Right cardiac atrium (tissue), 5 donors: ENCODE data around the gene EMX1. TPM values are rescaled to one million over a fixed set of nuclear protein-coding genes. Genes with fewer than 3 reads are reported as not detected.
"Not testable (repeated sequence)": the region's sequence is repeated elsewhere in the genome, so short reads cannot be mapped to it uniquely, and the experiment has no call there.

ENCODE experiments used
- ATAC-seq, 2 donors: fragments of 200-7000 bp; cut with Tn5 transposase; one replicate each; pipeline versions ENCODE4 v1.8.0 to v1.9.1; 2020; ENCODE audit warnings: moderate library complexity in 2 of 2, mild to moderate bottlenecking in 1 of 2
- DNase-seq, 3 donors: peaks; one replicate each; pipeline ENCODE4 v3.0.0-alpha.2; 2020
- H3K27ac ChIP-seq: one replicate; pipeline ENCODE4 v1.5.1; 2013; ENCODE audit warnings: mild to moderate bottlenecking, low read length, control low read depth, moderate library complexity
- H3K27me3 ChIP-seq: one replicate; pipeline ENCODE4 v1.6.1; 2013; ENCODE audit not compliant: control insufficient read depth, insufficient read depth
- H3K4me1 ChIP-seq: one replicate; pipeline ENCODE4 v1.6.1; 2013; ENCODE audit warnings: low read length; ENCODE audit not compliant: control insufficient read depth, insufficient read depth
- H3K4me3 ChIP-seq: one replicate; pipeline ENCODE4 v1.5.1; 2013; ENCODE audit warnings: low read length, control low read depth
- H3K9me3 ChIP-seq: one replicate; pipeline ENCODE4 v1.6.1; 2013; ENCODE audit warnings: low read length; ENCODE audit not compliant: control insufficient read depth
- WGBS: extraction: QIAGEN DNeasy Blood & Tissue Kit; methylation state at CpG from one replicate; pipeline ENCODE4 v1.1.7; 2013; 5-methylcytosine and 5-hydroxymethylcytosine counted together
- intact Hi-C, 4 donors: fragments of 100-400 bp; cut with DNase I; formaldehyde crosslinking; loops; one replicate each; pipeline versions ENCODE4 v1.11.0 to v1.14.0; 2022 to 2023
- polyA plus RNA-seq: library from polyadenylated mRNA; stranded (reverse); fragments of 200-250 nt; gene quantifications from one replicate; pipeline ENCODE4 v1.2.3, GENCODE V29; 2013
- total RNA-seq, 4 donors: library from RNA; stranded (reverse); fragmentation: NEBNext Ultra II Directional; extraction: Animal tissue kit (Norgen Biotek cat#: 25700); gene quantifications; one replicate each; pipeline ENCODE4 v1.2.1, GENCODE V29; 2021
- donor health status: healthy with polysubstance abuse.
- donor health status: DM: no; HTN: yes; CAD: no.
- donor health status: DM: no; HTN: no; CAD: no.
- donor health status: DM: no; HTN: yes; CAD: no; lungs with severe emphysema.
- donor health status: DM: yes; HTN: yes; CAD: no.

EMX1 gene
- total and polyA plus RNA-seq, 5 donors: 0.18 TPM; not detected in 4

- H3K4me1 ChIP-seq: no peaks in the 10 kb centered on the region
- WGBS: 33% methylated on average over 3 of the region's 3 CpGs
- H3K27ac ChIP-seq: no peak overlapping the region
- ATAC-seq (no peak), DNase-seq (no peak)
- H3K27me3 ChIP-seq: no peaks in the 10 kb centered on the region
- intact Hi-C loops: no loop called here
- H3K9me3 ChIP-seq: no peaks in the 10 kb centered on the region
- no peak overlapping the region for H3K4me3 ChIP-seq
These were observed 15.9 kb upstream of the EMX1 start for GRCh38 chr2:72901426-72901825.

DNA sequence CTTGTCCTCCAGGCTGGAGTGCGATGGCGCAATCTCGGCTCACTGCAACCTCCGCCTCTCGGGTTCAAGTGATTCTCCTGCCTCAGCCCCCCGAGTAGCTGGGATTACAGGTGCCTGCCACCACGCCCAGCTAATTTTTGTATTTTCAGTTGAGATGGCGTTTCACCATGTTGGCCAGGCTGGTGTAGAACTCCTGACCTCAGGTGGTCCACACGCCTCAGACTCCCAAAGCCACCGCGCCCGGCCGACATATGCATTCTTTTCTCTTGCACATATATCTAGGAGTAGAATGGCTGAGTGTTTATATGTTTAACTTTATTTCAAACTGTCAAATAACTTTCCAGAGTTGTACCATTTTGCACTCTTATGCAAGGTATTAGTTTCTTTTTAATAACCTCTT, 9.9 kb upstream of the EMX1 start:
- WGBS: 87% methylated on average over 13 of the region's 13 CpGs
- H3K27me3 ChIP-seq, ATAC-seq, H3K4me1 ChIP-seq, intact Hi-C loops, DNase-seq, H3K9me3 ChIP-seq, H3K4me3 ChIP-seq, H3K27ac ChIP-seq: not testable (repeated sequence)

DNA sequence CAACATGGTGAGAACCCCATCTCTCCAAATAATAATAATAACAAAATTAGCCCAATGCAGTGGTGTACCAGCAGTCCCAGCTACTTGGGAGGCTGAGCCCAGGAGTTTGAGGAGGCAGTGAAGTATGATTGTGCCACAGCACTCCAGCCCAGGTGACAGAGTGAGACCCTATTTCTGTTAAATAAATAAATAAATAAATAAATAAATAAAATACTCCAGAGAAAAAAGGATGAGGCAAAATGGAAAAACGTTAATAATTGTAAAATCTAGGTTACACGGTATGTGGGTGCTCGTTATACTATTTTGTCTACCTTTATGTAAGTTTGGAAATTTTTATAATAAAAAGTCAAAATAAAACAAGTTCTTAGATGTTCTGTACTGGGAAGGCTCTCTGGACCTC, 8.6 kb upstream of the EMX1 start:
- ATAC-seq: no peak
- Histone ChIP-seq H3K4me1 (no peaks in the 10 kb centered on the region), H3K27me3 (peaks cover 8% of the 10 kb centered on the region), H3K4me3 (no peak overlapping the region), H3K27ac (no peak overlapping the region), H3K9me3 (no peaks in the 10 kb centered on the region)
- no peak for DNase-seq
- WGBS: 82% methylated on average over 3 of the region's 3 CpGs
- intact Hi-C loops: no loop called here

GRCh38 chr2:72911256-72911655, 6.1 kb upstream of the EMX1 start:
- 55% methylated on average over 1 of the region's 1 CpG for WGBS
- no peak overlapping the region for H3K4me3 ChIP-seq
- H3K9me3 ChIP-seq: no peaks in the 10 kb centered on the region
- H3K4me1 ChIP-seq: no peaks in the 10 kb centered on the region
- DNase-seq (no peak), ATAC-seq (no peak)
- H3K27ac ChIP-seq: no peak overlapping the region
- intact Hi-C loops: no loop called here
- peaks cover 8% of the 10 kb centered on the region for H3K27me3 ChIP-seq

GRCh38 chr2:72913486-72914205, 3.7 kb upstream of the EMX1 start:
- Histone ChIP-seq H3K9me3 (no peaks in the 10 kb centered on the region), H3K27me3 (peaks cover 8% of the 10 kb centered on the region), H3K27ac (no peak overlapping the region), H3K4me1 (peaks cover 6% of the 10 kb centered on the region), H3K4me3 (no peak overlapping the region)
- no peak for ATAC-seq
- intact Hi-C loops: no loop called here
- 15% methylated on average over 7 of the region's 7 CpGs for WGBS
- no peak for DNase-seq

GRCh38 chr2:72914206-72914559, 3.1 kb upstream of the EMX1 start:
- Histone ChIP-seq H3K4me1 (peaks cover 6% of the 10 kb centered on the region), H3K27ac (no peak overlapping the region), H3K4me3 (no peak overlapping the region), H3K27me3 (peaks cover 8% of the 10 kb centered on the region), H3K9me3 (no peaks in the 10 kb centered on the region)
- DNase-seq: no peak
- ATAC-seq: no peak
- intact Hi-C loops: no loop called here
- WGBS: 6% methylated on average over 7 of the region's 7 CpGs

DNA sequence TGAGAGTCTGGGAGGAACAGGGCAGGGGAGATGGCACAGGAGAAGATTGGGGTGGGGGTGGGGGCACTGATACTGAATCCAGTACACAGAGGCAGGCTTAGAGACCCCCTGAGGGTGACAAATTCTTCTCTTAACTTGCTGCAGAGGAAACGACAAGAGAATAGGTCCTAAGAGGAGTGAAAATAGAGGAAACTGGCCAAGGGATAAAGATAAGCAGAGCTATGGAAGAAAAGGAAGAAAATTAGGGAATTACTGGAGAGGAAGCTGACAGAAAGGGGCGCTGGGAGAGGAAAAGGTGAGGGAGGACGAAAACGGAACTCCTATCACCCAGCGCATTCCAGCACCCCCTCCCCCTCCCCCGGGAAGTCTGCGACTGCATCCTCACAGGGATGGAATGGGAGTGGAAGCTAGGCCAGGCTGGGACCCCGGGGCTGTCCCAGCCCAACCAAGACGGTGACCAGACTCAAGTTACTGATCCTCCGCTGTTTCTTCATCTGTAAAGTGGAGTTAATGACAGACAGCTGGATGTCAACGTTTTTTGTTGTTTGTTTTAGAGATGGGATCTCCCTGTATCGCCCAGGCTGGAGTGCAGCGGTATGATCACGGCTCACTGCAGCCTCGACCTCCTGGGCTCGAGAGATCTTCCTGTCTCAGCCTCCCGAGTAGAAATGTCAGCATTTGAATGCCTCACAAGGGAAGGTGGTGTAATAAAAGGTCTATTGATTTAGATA, 2.6 kb upstream of the EMX1 start:
- H3K9me3 ChIP-seq: no peaks in the 10 kb centered on the region
- ATAC-seq (no peak), DNase-seq (no peak)
- H3K27ac ChIP-seq: no peak overlapping the region
- peaks cover 6% of the 10 kb centered on the region for H3K4me1 ChIP-seq
- WGBS: 5% methylated on average over 17 of the region's 17 CpGs
- H3K27me3 ChIP-seq: peaks cover 5% of the 10 kb centered on the region
- H3K4me3 ChIP-seq: no peak overlapping the region
- intact Hi-C loops: no loop called here

GRCh38 chr2:72915320-72915906, 1.9 kb upstream of the EMX1 start:
- intact Hi-C loops: no loop called here
- Histone ChIP-seq H3K4me1 (peaks cover 6% of the 10 kb centered on the region), H3K9me3 (no peaks in the 10 kb centered on the region), H3K27me3 (peaks cover 5% of the 10 kb centered on the region), H3K4me3 (peak overlapping the region; percentile 54), H3K27ac (no peak overlapping the region)
- DNase-seq (no peak), ATAC-seq (no peak)
- 4% methylated on average over 26 of the region's 26 CpGs for whole genome bisulfite sequencing

DNA sequence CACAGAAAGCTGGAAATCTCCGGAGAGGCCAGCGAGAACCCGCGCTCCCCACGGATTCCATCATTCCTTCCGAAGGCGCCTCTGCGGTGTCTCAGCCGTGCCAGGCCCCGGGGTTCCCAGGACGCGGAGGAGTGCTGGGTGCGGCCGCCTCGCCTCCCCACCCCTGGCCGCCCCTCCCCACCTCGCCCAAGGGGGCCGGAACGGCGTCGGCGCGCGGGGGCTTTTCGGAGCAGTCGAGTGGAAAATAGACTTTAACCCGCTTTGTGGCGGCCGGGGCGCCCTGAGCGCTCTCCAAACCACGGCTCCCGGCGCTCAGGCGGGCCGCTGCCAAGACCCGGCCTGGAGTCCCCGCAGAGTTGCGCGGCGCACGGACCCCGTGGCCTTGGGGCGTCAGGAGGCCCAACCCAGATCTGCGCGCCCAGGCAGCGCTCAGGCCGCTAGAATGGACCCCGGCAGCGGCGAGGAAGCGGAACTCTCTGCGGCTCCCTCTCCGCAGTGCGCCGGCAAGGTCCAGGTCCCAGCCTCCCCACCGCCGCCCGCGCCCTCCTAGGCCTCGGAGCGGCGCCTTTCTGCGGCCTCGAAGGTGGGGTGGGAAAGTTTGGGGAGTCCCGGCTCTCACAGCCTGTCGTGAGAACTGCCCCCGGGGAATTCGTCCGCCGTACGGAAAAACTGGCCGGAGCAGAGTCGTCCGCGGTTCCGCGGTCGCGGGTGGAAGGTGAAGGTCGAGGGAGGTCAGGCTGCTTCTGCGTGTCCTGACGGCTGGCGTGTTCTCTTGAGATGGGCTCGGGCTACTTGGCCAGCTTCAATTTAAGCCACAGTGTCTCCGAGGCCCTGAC, 1.2 kb upstream of the EMX1 start:
- Histone ChIP-seq H3K4me3 (peak overlapping the region; percentile 54), H3K9me3 (no peaks in the 10 kb centered on the region), H3K27ac (no peak overlapping the region), H3K4me1 (peaks cover 6% of the 10 kb centered on the region), H3K27me3 (peaks cover 5% of the 10 kb centered on the region)
- ATAC-seq (peak; percentile 42 to 72), DNase-seq (peak in 1 of 3 donors; percentile 73)
- 1% methylated on average over 86 of the region's 86 CpGs for WGBS
- intact Hi-C loops: no loop called here

- 3% methylated on average over 29 of the region's 29 CpGs for WGBS
- Histone ChIP-seq H3K27ac (no peak overlapping the region), H3K27me3 (peaks cover 4% of the 10 kb centered on the region), H3K4me1 (peaks cover 6% of the 10 kb centered on the region), H3K4me3 (peak overlapping the region; percentile 54), H3K9me3 (no peaks in the 10 kb centered on the region)
- peak in 1 of 2 donors; percentile 3 for ATAC-seq
- intact Hi-C loops: no loop called here
- DNase-seq: no peak
These were observed 579 bp upstream of the EMX1 start for GRCh38 chr2:72916743-72917137.
